OCI-LY1 (cell line): ENCODE measurements around the gene ATP8A1.

Source experiments
- H2AFZ ChIP-seq: fragments of 200-600 bp; sonication (generic), shearing (Covaris generic); 2 replicates; pipeline ENCODE4 v1.6.0; 2014; ENCODE audit warnings: antibody characterized with exemption, mild to moderate bottlenecking, low read length
- H3F3A ChIP-seq: fragments of 200-600 bp; sonication (generic), shearing (Covaris generic); 2 replicates; pipeline ENCODE4 v1.6.0; 2014; ENCODE audit warnings: mild to moderate bottlenecking, antibody characterized with exemption, low read length, moderate library complexity; ENCODE audit not compliant: insufficient read depth
- H3K27ac ChIP-seq: fragments of 200-600 bp; sonication (generic); 2 replicates; pipeline ENCODE4 v1.5.1; 2014; ENCODE audit warnings: low read length, mixed run types, mild to moderate bottlenecking, low read depth; ENCODE audit not compliant: poor library complexity, severe bottlenecking
- H3K27me3 ChIP-seq: fragments of 200-600 bp; sonication (generic); 2 replicates; pipeline ENCODE4 v1.6.0; 2014; ENCODE audit warnings: antibody characterized with exemption, mild to moderate bottlenecking, low read length, moderate library complexity; ENCODE audit not compliant: insufficient read depth
- H3K36me3 ChIP-seq: fragments of 200-600 bp; sonication (generic); 2 replicates; pipeline ENCODE4 v1.6.1; 2014; ENCODE audit warnings: mild to moderate bottlenecking, antibody characterized with exemption, low read length, moderate library complexity, mixed read lengths; ENCODE audit not compliant: insufficient read depth
- H3K4me1 ChIP-seq: fragments of 200-600 bp; sonication (generic); 2 replicates; pipeline ENCODE4 v1.5.1; 2014; ENCODE audit warnings: mild to moderate bottlenecking, low read length, moderate library complexity; ENCODE audit not compliant: insufficient read depth, severe bottlenecking
- H3K4me2 ChIP-seq: fragments of 200-600 bp; sonication (generic), shearing (Covaris generic); 2 replicates; pipeline ENCODE4 v1.6.1; 2014; ENCODE audit warnings: low read length
- H3K4me3 ChIP-seq: fragments of 200-600 bp; sonication (generic); 2 replicates; pipeline ENCODE4 v1.5.1; 2014; ENCODE audit warnings: low read length, low read depth, mild to moderate bottlenecking, mixed read lengths; ENCODE audit not compliant: poor library complexity, severe bottlenecking
- H3K79me2 ChIP-seq: fragments of 200-600 bp; shearing (Covaris generic); 2 replicates; pipeline ENCODE4 v1.6.1; 2016; ENCODE audit warnings: mixed run types, low read length, mixed read lengths; ENCODE audit not compliant: insufficient read depth
- H3K9ac ChIP-seq: fragments of 200-600 bp; sonication (generic), shearing (Covaris generic); 2 replicates; pipeline ENCODE4 v1.6.1; 2014; ENCODE audit warnings: mild to moderate bottlenecking, low read length, mixed read lengths
- H3K9me2 ChIP-seq: fragments of 200-600 bp; sonication (generic), shearing (Covaris generic); 2 replicates; pipeline ENCODE4 v1.6.1; 2014; ENCODE audit warnings: low read depth, mild to moderate bottlenecking, low read length, mixed read lengths
- H3K9me3 ChIP-seq: fragments of 200-600 bp; shearing (Covaris generic); 2 replicates; pipeline ENCODE4 v1.6.1; 2014; ENCODE audit warnings: low read length, mixed read lengths
- H4K20me1 ChIP-seq: fragments of 200-600 bp; sonication (generic), shearing (Covaris generic); 2 replicates; pipeline ENCODE4 v1.6.0; 2016; ENCODE audit warnings: mild to moderate bottlenecking, low read length; ENCODE audit not compliant: insufficient read depth
- CTCF ChIP-seq: fragments of 200-600 bp; sonication (generic), shearing (Covaris generic); IDR thresholded peaks from 2 replicates; pipeline ENCODE4 v1.5.1; 2017; ENCODE audit warnings: mild to moderate bottlenecking, antibody characterized with exemption, low read length, moderate library complexity, mixed read lengths
- EZH2 ChIP-seq: fragments of 200-600 bp; sonication (generic), shearing (Covaris generic); IDR thresholded peaks from 2 replicates; pipeline ENCODE4 v1.8.0; 2017; ENCODE audit warnings: borderline replicate concordance, mixed run types, mild to moderate bottlenecking, antibody characterized with exemption, low read length, moderate library complexity, mixed read lengths

The ATP8A1 gene

GRCh38 chr4:42366959-42367358 is 289.9 kb downstream of the ATP8A1 start:
- H3K36me3 ChIP-seq = no peaks in the 10 kb centered on the region
- H3K9me3 ChIP-seq = no peaks in the 10 kb centered on the region
- no peaks in the 10 kb centered on the region for H3K79me2 ChIP-seq
- TF ChIP-seq CTCF = no peak
- H3K4me3 ChIP-seq = no peak overlapping the region
- H3K27ac ChIP-seq = no peak overlapping the region
- no peaks in the 10 kb centered on the region for H3K4me1 ChIP-seq
- H4K20me1 ChIP-seq = no peaks in the 10 kb centered on the region
- H3K9ac ChIP-seq = no peak overlapping the region
- H2AFZ ChIP-seq = no peak overlapping the region
- H3F3A ChIP-seq = no peaks in the 10 kb centered on the region
- no peaks in the 10 kb centered on the region for H3K9me2 ChIP-seq
- no peak overlapping the region for H3K4me2 ChIP-seq
- H3K27me3 ChIP-seq = no peaks in the 10 kb centered on the region

DNA sequence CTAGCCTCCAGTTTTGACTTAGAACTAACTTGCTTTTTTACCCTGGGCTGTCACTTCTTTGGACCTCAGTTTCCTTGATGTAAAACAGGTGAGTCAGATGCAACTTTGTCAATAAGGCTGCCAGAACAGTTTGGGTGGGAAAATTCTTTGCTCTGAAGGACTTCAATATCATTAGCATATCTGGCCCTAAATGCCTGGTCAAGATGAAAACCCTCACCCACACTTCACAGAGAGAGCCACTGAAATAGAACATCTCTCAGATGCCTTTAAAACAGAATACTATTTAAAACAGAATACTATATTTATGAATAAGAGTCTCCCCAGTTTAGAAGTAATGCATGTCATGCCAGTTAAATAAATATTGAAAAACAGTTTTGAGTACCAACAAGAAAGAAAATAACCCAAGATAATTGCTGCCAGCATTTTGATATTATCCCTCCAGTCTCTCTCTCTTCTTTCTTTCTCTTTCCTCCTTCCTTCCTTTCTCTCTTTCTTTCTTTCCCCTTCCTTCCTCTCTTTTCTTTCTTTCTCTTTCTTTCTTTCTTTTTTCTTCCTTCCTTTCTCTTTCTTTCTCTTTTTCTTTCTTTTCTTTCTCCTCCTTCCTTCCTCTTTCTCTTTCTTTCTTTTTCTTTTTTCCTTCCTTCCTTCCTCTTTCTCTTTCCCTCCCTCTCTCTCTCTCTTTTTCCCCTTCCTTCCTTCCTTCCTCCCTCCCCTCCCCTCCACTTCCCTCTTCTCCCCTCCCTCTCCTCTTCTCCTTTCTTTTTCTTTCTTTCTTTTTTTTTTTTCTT is 292.4 kb downstream of the ATP8A1 start:
- TF ChIP-seq EZH2 (no peak), CTCF (no peak)
- Histone ChIP-seq H3K79me2 (no peaks in the 10 kb centered on the region), H3K4me1 (no peaks in the 10 kb centered on the region), H3K4me3 (no peak overlapping the region), H3K9me2 (no peaks in the 10 kb centered on the region), H3K27ac (no peak overlapping the region), H3K9ac (no peak overlapping the region), H2AFZ (no peak overlapping the region), H3F3A (no peaks in the 10 kb centered on the region), H3K4me2 (no peak overlapping the region), H4K20me1 (no peaks in the 10 kb centered on the region), H3K27me3 (no peaks in the 10 kb centered on the region), H3K36me3 (no peaks in the 10 kb centered on the region), H3K9me3 (no peaks in the 10 kb centered on the region)

DNA sequence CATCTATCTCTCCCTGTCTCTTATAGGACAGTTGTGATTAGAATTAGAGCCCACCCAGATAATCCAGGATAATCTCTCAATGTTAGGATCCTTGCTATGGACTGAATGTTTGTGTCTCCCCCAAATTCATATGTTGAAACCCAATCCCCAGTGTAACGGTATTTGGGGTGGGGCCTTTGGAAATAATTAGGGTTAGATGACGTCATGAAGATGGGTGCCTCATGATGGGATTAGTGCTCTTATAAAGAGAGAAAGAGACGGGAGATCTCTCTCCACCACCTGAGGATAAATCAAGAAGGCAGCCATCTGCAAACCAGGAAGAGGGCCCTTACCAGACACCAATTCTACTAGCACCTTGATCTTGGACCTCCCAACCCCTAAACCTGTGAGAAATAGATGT is 293.3 kb downstream of the ATP8A1 start:
- Histone ChIP-seq H3F3A (no peaks in the 10 kb centered on the region), H3K4me3 (no peak overlapping the region), H3K4me1 (no peaks in the 10 kb centered on the region), H3K9ac (no peak overlapping the region), H3K4me2 (no peak overlapping the region), H3K36me3 (no peaks in the 10 kb centered on the region), H4K20me1 (no peaks in the 10 kb centered on the region), H3K79me2 (no peaks in the 10 kb centered on the region), H3K9me2 (no peaks in the 10 kb centered on the region), H3K9me3 (no peaks in the 10 kb centered on the region), H2AFZ (no peak overlapping the region), H3K27ac (no peak overlapping the region), H3K27me3 (no peaks in the 10 kb centered on the region)
- TF ChIP-seq EZH2 = no peak
- no peak for TF ChIP-seq CTCF
